Ammon's horn (tissue), 1 donor: ENCODE measurements around the gene SLC39A5.

Experiments used
- DNase-seq: peaks from one replicate; pipeline ENCODE4 v3.0.0-alpha.2; 2016; ENCODE audit warnings: low spot score

SLC39A5 gene

GRCh38 chr12:56216461-56216860, 13.4 kb upstream of the SLC39A5 start:
- no peak for DNase-seq

GRCh38 chr12:56219840-56220239, 10.0 kb upstream of the SLC39A5 start:
- DNase-seq = no peak

- DNase-seq = peak; percentile 48
Observed at GRCh38 chr12:56220611-56221231, 9.1 kb upstream of the SLC39A5 start.

GRCh38 chr12:56221232-56221756, 8.6 kb upstream of the SLC39A5 start:
- peak; percentile 67 for DNase-seq

GRCh38 chr12:56221757-56222530, 7.9 kb upstream of the SLC39A5 start, which contains the start of gene RNF41:
Gene RNF41 (minus strand): TSS chr12:56221922. CDS start chr12:56214047, 7,875 bp downstream.
- DNase-seq = peak; percentile 99

GRCh38 chr12:56222531-56222895, 7.3 kb upstream of the SLC39A5 start:
- DNase-seq = no peak

GRCh38 chr12:56223571-56224101, 6.2 kb upstream of the SLC39A5 start:
- no peak for DNase-seq

GRCh38 chr12:56224102-56224701, 5.6 kb upstream of the SLC39A5 start, which contains the start of gene NABP2:
Gene NABP2 (plus strand): TSS chr12:56224342. CDS start chr12:56224857, 515 bp downstream.
- peak; percentile 98 for DNase-seq

- DNase-seq = no peak
Observed at GRCh38 chr12:56224954-56225353, 4.9 kb upstream of the SLC39A5 start.

GRCh38 chr12:56229082-56229481, 769 bp upstream of the SLC39A5 start:
- no peak for DNase-seq

- no peak for DNase-seq
Observed at GRCh38 chr12:56230432-56231183, 757 bp downstream of the SLC39A5 start.

- DNase-seq = no peak
Observed at GRCh38 chr12:56231184-56231582, 1.3 kb downstream of the SLC39A5 start.

- no peak for DNase-seq
Observed at GRCh38 chr12:56234746-56235436, 5.0 kb downstream of the SLC39A5 start.

GRCh38 chr12:56236091-56236490, 6.2 kb downstream of the SLC39A5 start:
- no peak for DNase-seq

- DNase-seq = no peak
Observed at GRCh38 chr12:56236985-56237384, 7.1 kb downstream of the SLC39A5 start.

- no peak for DNase-seq
Observed at GRCh38 chr12:56237552-56237951, 7.7 kb downstream of the SLC39A5 start.

- DNase-seq = no peak
Observed at GRCh38 chr12:56241424-56242303, 11.8 kb downstream of the SLC39A5 start.

- no peak for DNase-seq
Observed at GRCh38 chr12:56242986-56243385, 13.1 kb downstream of the SLC39A5 start.

GRCh38 chr12:56243731-56244181, 13.9 kb downstream of the SLC39A5 start:
- no peak for DNase-seq

GRCh38 chr12:56244494-56244893, 14.6 kb downstream of the SLC39A5 start:
- DNase-seq = no peak
